HEK293T (cell line): Measurements from ENCODE around the gene ANKS1A.

Source experiments
- CTCF ChIA-PET: fragments of 350-600 bp; formaldehyde crosslinking; extraction: SDS; loops from one replicate; lab custom pipeline; 2021; ENCODE audit warnings: antibody characterized with exemption, inconsistent platforms; lab: Yijun Ruan, JAX
- POLR2A ChIA-PET: fragments of 350-600 bp; formaldehyde crosslinking; extraction: SDS; loops from one replicate; lab custom pipeline; 2020; ENCODE audit warnings: antibody characterized with exemption, inconsistent platforms; lab: Yijun Ruan, JAX
- DNase-seq: peaks from one replicate; pipeline ENCODE4 v3.0.0; 2012; ENCODE audit warnings: mixed read lengths; ENCODE audit errors: extremely low spot score
- ARNT ChIP-seq: fragments of 450-650 bp; IDR thresholded peaks from 2 replicates; pipeline ENCODE4 v1.6.1; 2017; ENCODE audit warnings: mild to moderate bottlenecking
- BHLHE40 ChIP-seq: fragments of 450-650 bp; IDR thresholded peaks from 2 replicates; pipeline ENCODE4 v1.6.1; 2016; ENCODE audit warnings: mild to moderate bottlenecking, moderate library complexity, borderline replicate concordance
- CTBP1 ChIP-seq: fragments of 450-650 bp; IDR thresholded peaks from 2 replicates; pipeline ENCODE4 v1.6.1; 2016; ENCODE audit warnings: borderline replicate concordance
- ELF4 ChIP-seq: fragments of 450-650 bp; IDR thresholded peaks from 2 replicates; pipeline ENCODE4 v1.6.1; 2017; ENCODE audit warnings: antibody characterized with exemption
- FOXA1 ChIP-seq: fragments of 450-650 bp; IDR thresholded peaks from 2 replicates; pipeline ENCODE4 v1.6.1; 2016; ENCODE audit warnings: mild to moderate bottlenecking
- FOXK2 ChIP-seq: fragments of 450-650 bp; IDR thresholded peaks from 2 replicates; pipeline ENCODE4 v1.6.1; 2016; ENCODE audit warnings: mild to moderate bottlenecking
- FOXM1 ChIP-seq: fragments of 450-650 bp; IDR thresholded peaks from 2 replicates; pipeline ENCODE4 v1.6.1; 2017; ENCODE audit warnings: mild to moderate bottlenecking, borderline replicate concordance
- HDGF ChIP-seq: fragments of 450-650 bp; IDR thresholded peaks from 2 replicates; pipeline ENCODE4 v1.6.1; 2017; ENCODE audit warnings: antibody characterized with exemption, borderline replicate concordance
- L3MBTL2 ChIP-seq: fragments of 450-650 bp; conservative IDR thresholded peaks from 2 replicates; pipeline ENCODE4 v1.6.1; 2016; ENCODE audit warnings: mild to moderate bottlenecking
- LEF1 ChIP-seq: fragments of 450-650 bp; IDR thresholded peaks from 2 replicates; pipeline ENCODE4 v1.6.1; 2017; ENCODE audit warnings: mild to moderate bottlenecking, borderline replicate concordance
- NFRKB ChIP-seq: fragments of 450-650 bp; IDR thresholded peaks from 2 replicates; pipeline ENCODE4 v1.6.1; 2016; ENCODE audit warnings: mild to moderate bottlenecking, moderate library complexity
- PKNOX1 ChIP-seq: fragments of 450-650 bp; IDR thresholded peaks from 2 replicates; pipeline ENCODE4 v1.6.1; 2016
- SP1 ChIP-seq: fragments of 450-650 bp; IDR thresholded peaks from 2 replicates; pipeline ENCODE4 v1.6.1; 2017
- SUZ12 ChIP-seq: fragments of 450-650 bp; IDR thresholded peaks from 2 replicates; pipeline ENCODE4 v1.6.1; 2016; ENCODE audit warnings: mild to moderate bottlenecking
- TARDBP ChIP-seq: fragments of 450-650 bp; IDR thresholded peaks from 2 replicates; pipeline ENCODE4 v1.6.1; 2016
- ZNF384 ChIP-seq: fragments of 450-650 bp; IDR thresholded peaks from 2 replicates; pipeline ENCODE4 v1.6.1; 2016

Gene ANKS1A

GRCh38 chr6:35062676-35063574 lies 173.9 kb downstream of the ANKS1A start:
- DNase-seq, result no peak
- TF ChIP-seq ELF4 (no peak), TARDBP (no peak), FOXA1 (no peak), BHLHE40 (no peak), NFRKB (no peak), ARNT (no peak), PKNOX1 (no peak), CTBP1 (no peak), FOXM1 (no peak), L3MBTL2 (no peak), SP1 (no peak), ZNF384 (no peak), HDGF (no peak)
- ChIA-PET POLR2A (no interaction called here), CTCF (no interaction called here)

DNA sequence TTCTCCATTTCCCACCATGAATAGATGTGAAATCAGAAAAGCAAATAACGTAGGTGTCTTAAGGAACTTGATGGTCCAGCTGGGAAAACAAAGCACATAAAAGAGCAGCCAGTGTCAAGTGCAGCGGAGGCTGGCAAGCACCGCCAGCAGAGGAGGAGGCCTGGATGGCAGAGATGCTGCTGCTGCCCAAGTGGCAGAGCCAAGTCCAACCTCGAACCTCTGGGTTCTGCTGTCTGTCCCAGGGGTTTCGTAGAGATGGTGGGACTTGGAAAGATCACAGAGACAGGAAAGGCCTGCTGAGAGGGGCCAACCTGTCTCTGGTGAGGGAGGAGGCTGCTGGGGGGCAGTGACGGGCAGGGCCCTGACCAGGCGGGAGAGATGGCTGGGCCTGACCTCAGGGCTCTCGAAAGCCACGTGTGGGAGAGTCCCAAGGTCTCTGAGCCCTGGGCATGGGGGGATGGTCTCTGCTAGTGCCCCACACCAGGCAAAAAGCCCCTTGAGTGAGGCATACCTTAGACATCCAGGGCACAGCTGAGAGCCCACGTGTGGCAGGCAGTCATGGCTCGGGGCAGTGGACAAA lies 174.7 kb downstream of the ANKS1A start:
- ChIA-PET POLR2A (no interaction called here), CTCF (no interaction called here)
- TF ChIP-seq ELF4 (no peak), SP1 (no peak), FOXK2 (no peak), NFRKB (no peak), BHLHE40 (no peak), LEF1 (no peak), L3MBTL2 (no peak), FOXM1 (no peak), HDGF (no peak), ARNT (no peak), SUZ12 (no peak), ZNF384 (no peak), TARDBP (no peak)
- DNase-seq, result no peak

GRCh38 chr6:35064290-35064689 lies 175.2 kb downstream of the ANKS1A start:
- CTCF ChIA-PET, result interaction anchor here (1.1 kb wide), 1 partner anchor 78 kb away, joined by 3 read pairs; no protein-coding TSS in a partner anchor
- POLR2A ChIA-PET, result no interaction called here
- no peak for DNase-seq
- TF ChIP-seq ELF4 (no peak), FOXA1 (no peak), L3MBTL2 (no peak), ARNT (no peak), ZNF384 (no peak)

DNA sequence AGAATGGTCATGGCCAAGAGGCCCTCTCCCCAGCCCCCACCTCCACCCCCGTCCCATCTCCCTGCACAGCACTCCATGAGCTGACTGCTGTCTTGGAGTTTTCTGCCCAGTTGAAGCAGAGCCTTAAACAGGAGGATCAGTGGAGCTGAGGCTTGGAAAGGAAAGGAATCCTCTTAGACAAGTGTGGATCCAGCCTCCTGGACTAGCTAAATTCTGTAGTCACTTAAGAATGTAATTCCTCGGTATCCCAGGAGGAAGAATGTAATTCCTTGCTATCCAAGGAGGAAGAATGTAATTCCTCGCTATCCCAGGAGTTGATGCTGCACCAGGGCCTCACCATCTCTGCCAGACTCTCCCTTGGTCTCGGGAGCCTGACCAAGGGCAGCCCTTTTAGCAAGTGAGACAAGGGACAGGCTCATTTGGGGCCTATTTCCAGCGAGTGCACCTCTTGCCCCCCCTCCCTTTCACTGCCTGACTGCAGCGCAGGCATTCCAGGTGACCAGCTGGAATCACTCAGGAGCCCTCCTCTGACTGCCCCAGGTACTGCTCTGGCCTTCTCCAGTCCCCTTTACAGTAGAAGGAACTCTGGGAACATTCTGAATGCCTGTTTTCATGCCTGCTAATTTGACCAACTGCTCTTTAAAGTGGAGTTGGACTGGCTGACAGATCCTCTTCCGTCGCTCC lies 175.8 kb downstream of the ANKS1A start:
- ChIA-PET CTCF (interaction anchor here (1.1 kb wide), 1 partner anchor 78 kb away, joined by 3 read pairs; no protein-coding TSS in a partner anchor), POLR2A (no interaction called here)
- no peak for DNase-seq
- no peak for TF ChIP-seq ZNF384
- TF ChIP-seq SUZ12, result no peak

- no peak for DNase-seq
- POLR2A ChIA-PET, result no interaction called here
- CTCF ChIA-PET, result interaction anchor here (1.1 kb wide), 1 partner anchor 79 kb away, joined by 3 read pairs; no protein-coding TSS in a partner anchor
- TF ChIP-seq ELF4 (no peak), TARDBP (no peak), SUZ12 (no peak), BHLHE40 (no peak), NFRKB (no peak)
These were observed 176.4 kb downstream of the ANKS1A start for GRCh38 chr6:35065441-35065800.

- no peak for DNase-seq
- TF ChIP-seq FOXK2, result no peak
- TF ChIP-seq L3MBTL2, result no peak
- no peak for TF ChIP-seq ZNF384
- ChIA-PET POLR2A (no interaction called here), CTCF (no interaction called here)
These were observed 176.8 kb downstream of the ANKS1A start for GRCh38 chr6:35065870-35066269.

- POLR2A ChIA-PET, result no interaction called here
- TF ChIP-seq SUZ12, result no peak
- TF ChIP-seq CTBP1, result no peak
- CTCF ChIA-PET, result interaction anchor here (0.6 kb wide), 2 partner anchors 29 to 60 kb away, joined by 3 read pairs; no protein-coding TSS in a partner anchor
- no peak for DNase-seq
These were observed 178.2 kb downstream of the ANKS1A start for GRCh38 chr6:35067234-35067633.

- DNase-seq, result no peak
- TF ChIP-seq TARDBP (no peak), L3MBTL2 (no peak), HDGF (no peak), LEF1 (no peak), FOXK2 (no peak), SUZ12 (no peak), FOXA1 (no peak), ZNF384 (no peak), NFRKB (no peak), FOXM1 (no peak)
- ChIA-PET CTCF (no interaction called here), POLR2A (no interaction called here)
These were observed 179.2 kb downstream of the ANKS1A start for GRCh38 chr6:35068206-35068605.
